DOHH2 (cell line): Measurements from ENCODE around the gene KDSR.

Experiments used
- CTCF ChIP-seq: fragments of 200-600 bp; sonication (generic); IDR thresholded peaks from one replicate; pipeline ENCODE4 v1.5.1; 2014; ENCODE audit warnings: antibody characterized with exemption, mild to moderate bottlenecking, low read depth, low read length; ENCODE audit not compliant: poor library complexity, severe bottlenecking
- EZH2phosphoT487 ChIP-seq: fragments of 200-600 bp; sonication (generic); IDR thresholded peaks from 2 replicates; pipeline ENCODE4 v1.6.1; 2017; ENCODE audit warnings: borderline replicate concordance, mild to moderate bottlenecking, antibody characterized with exemption, low read length, moderate library complexity, mixed read lengths

- no peak for TF ChIP-seq CTCF
- TF ChIP-seq EZH2phosphoT487 = no peak
These were observed 30.3 kb upstream of the KDSR start for GRCh38 chr18:63397349-63397748.
